Measurements from ENCODE around the gene ACBD6. TPM values are rescaled to one million over a fixed set of nuclear protein-coding genes. Genes with fewer than 3 reads are reported as not detected.
"Not testable (repeated sequence)": the region's sequence is repeated elsewhere in the genome, so short reads cannot be mapped to it uniquely, and the experiment has no call there.

The ACBD6 gene
- total and polyA plus RNA-seq, 8 donors, result 15.0 to 25.1 (median 18.6) TPM

DNA sequence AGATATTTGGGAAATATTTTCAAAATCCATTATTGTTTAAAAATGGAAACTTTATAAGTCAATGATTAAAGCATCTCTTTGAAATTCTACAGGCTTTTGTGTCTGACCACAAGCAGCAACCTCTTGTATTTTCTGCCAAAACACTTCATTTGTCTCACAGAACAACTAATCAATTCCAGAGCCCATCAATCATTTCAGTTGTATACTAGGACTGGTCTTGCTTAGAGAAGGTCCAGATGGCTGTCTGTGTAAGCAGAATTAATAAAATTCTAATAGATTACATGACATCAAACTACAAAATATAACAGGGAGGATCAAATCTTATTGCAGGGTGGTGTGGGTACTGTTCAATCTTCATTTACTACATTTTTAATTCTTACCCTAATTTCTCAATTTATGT, 76.4 kb downstream of the ACBD6 start:
- H3K9me3 ChIP-seq, result no peaks in the 10 kb centered on the region
- no peaks in the 10 kb centered on the region for H3K36me3 ChIP-seq
- DNase-seq (no peak), ATAC-seq (peak in 1 of 4 donors; percentile 44), FAIRE-seq (no peak)
- TF ChIP-seq, protein P1, sequence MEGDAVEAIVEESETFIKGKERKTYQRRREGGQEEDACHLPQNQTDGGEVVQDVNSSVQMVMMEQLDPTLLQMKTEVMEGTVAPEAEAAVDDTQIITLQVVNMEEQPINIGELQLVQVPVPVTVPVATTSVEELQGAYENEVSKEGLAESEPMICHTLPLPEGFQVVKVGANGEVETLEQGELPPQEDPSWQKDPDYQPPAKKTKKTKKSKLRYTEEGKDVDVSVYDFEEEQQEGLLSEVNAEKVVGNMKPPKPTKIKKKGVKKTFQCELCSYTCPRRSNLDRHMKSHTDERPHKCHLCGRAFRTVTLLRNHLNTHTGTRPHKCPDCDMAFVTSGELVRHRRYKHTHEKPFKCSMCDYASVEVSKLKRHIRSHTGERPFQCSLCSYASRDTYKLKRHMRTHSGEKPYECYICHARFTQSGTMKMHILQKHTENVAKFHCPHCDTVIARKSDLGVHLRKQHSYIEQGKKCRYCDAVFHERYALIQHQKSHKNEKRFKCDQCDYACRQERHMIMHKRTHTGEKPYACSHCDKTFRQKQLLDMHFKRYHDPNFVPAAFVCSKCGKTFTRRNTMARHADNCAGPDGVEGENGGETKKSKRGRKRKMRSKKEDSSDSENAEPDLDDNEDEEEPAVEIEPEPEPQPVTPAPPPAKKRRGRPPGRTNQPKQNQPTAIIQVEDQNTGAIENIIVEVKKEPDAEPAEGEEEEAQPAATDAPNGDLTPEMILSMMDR (IDR thresholded peaks at IDR 0.05), result no peak
- no peak overlapping the region for H3K27ac ChIP-seq
- H3K4me3 ChIP-seq, result no peak overlapping the region
- intact Hi-C loops (cut with DNase I), result no loop called here
- H3K4me1 ChIP-seq, result peaks cover 0 to 4% (median 0%) of the 10 kb centered on the region in 3 donors
- H3K27me3 ChIP-seq, result no peaks in the 10 kb centered on the region

GRCh38 chr1:180424848-180425457, 77.4 kb downstream of the ACBD6 start:
- Histone ChIP-seq H3K4me1 (peaks cover 0 to 4% (median 0%) of the 10 kb centered on the region in 3 donors), H3K27me3 (no peaks in the 10 kb centered on the region), H3K36me3 (no peaks in the 10 kb centered on the region), H3K27ac (no peak overlapping the region), H3K9me3 (no peaks in the 10 kb centered on the region), H3K4me3 (no peak overlapping the region)
- WGBS, 2 donors, result 85 to 87% methylated on average over 3 of the region's 3 CpGs
- ATAC-seq, result no peak
- intact Hi-C loops (cut with DNase I), result no loop called here
- no peak for DNase-seq
- TF ChIP-seq, protein P1 (IDR thresholded peaks at IDR 0.05), result no peak
- FAIRE-seq, result no peak

GRCh38 chr1:180421614-180422013, 80.8 kb downstream of the ACBD6 start:
- TF ChIP-seq, protein P1 (IDR thresholded peaks at IDR 0.05), result no peak
- H3K4me1 ChIP-seq, result peaks cover 0 to 4% (median 0%) of the 10 kb centered on the region in 3 donors
- no peaks in the 10 kb centered on the region for H3K36me3 ChIP-seq
- H3K27ac ChIP-seq, result no peak overlapping the region
- no peak for FAIRE-seq
- no peaks in the 10 kb centered on the region for H3K27me3 ChIP-seq
- no peak overlapping the region for H3K4me3 ChIP-seq
- WGBS, 2 donors, result 96 to 97% methylated on average over 1 of the region's 1 CpG
- H3K9me3 ChIP-seq, result no peaks in the 10 kb centered on the region
- DNase-seq, result no peak
- ATAC-seq, result no peak
- intact Hi-C loops (cut with DNase I), result no loop called here

DNA sequence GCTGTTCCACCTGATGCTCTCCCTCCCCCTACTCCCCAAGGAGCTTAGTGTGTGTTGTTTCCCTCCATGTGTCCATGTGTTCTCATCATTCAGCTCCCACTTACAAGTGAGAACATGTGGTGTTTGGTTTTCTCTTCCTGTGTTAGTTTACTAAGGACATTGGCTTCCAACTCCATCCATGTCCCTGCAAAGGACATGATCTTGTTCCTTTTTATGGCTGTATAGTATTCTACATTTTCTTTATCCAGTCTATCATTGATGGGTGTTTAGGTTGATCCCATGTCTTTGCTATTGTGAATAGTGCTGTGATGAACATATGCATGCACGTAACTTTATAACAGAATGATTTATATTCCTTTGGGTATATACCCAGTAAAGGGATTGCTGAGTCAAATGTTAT, 81.2 kb downstream of the ACBD6 start:
- H3K4me3 ChIP-seq; FAIRE-seq; H3K9me3 ChIP-seq; H3K4me1 ChIP-seq; intact Hi-C loops (cut with DNase I); ATAC-seq; H3K27me3 ChIP-seq; H3K27ac ChIP-seq; H3K36me3 ChIP-seq; DNase-seq: not testable (repeated sequence)
- 99 to 100% methylated on average over 1 of the region's 1 CpG for WGBS, 2 donors

GRCh38 chr1:180415985-180416633, 86.3 kb downstream of the ACBD6 start:
- no peak for DNase-seq
- no peaks in the 10 kb centered on the region for H3K4me1 ChIP-seq
- ATAC-seq, result peak in 2 of 4 donors; percentile 44 to 65
- H3K27ac ChIP-seq, result no peak overlapping the region
- no peak overlapping the region for H3K4me3 ChIP-seq
- peak; percentile 45 for FAIRE-seq
- no peaks in the 10 kb centered on the region for H3K27me3 ChIP-seq
- no peaks in the 10 kb centered on the region for H3K9me3 ChIP-seq
- intact Hi-C loops (cut with DNase I), result loop anchor here in 1 of 3 donors (10.0 kb wide), 1 partner anchor 161 kb away; no protein-coding TSS in a partner anchor
- 59 to 64% methylated on average over 2 of the region's 2 CpGs for WGBS, 2 donors
- H3K36me3 ChIP-seq, result no peaks in the 10 kb centered on the region
- TF ChIP-seq, protein P1 (IDR thresholded peaks at IDR 0.05), result peak; percentile 19 to 54 (median 36)

All from pancreas (tissue), 10 donors.